HepG2 (cell line): ENCODE measurements around the gene PHIP. TPM values are rescaled to one million over a fixed set of nuclear protein-coding genes. Genes with fewer than 3 reads are reported as not detected.

Experiments used
- ARNT ChIP-seq: fragments of 450-650 bp; IDR thresholded peaks from 2 replicates; pipeline ENCODE4 v1.6.1; 2017
- ARNT2 ChIP-seq: sonication (generic); formaldehyde crosslinking; IDR thresholded peaks from 2 replicates; pipeline ENCODE4 v1.8.0; 2022; ENCODE audit warnings: mild to moderate bottlenecking, low read depth, missing genetic modification reagents, moderate library complexity
- HNRNPLL ChIP-seq: fragments of 200-400 bp; formaldehyde crosslinking; IDR thresholded peaks from 2 replicates; pipeline ENCODE4 v1.6.1; 2017; ENCODE audit warnings: mild to moderate bottlenecking, low read depth, low read length; ENCODE audit not compliant: poor library complexity, severe bottlenecking
- KDM2A ChIP-seq: sonication (generic); formaldehyde crosslinking; IDR thresholded peaks from 2 replicates; pipeline ENCODE4 v1.4.0; 2020; ENCODE audit warnings: low read depth, missing genetic modification reagents, borderline replicate concordance
- KLF12 ChIP-seq: sonication (generic); formaldehyde crosslinking; IDR thresholded peaks from 2 replicates; pipeline ENCODE4 v1.4.0; 2020; ENCODE audit warnings: missing genetic modification reagents, borderline replicate concordance
- KLF13 ChIP-seq: sonication (generic); formaldehyde crosslinking; IDR thresholded peaks from 2 replicates; pipeline ENCODE4 v1.4.0; 2020; ENCODE audit warnings: mild to moderate bottlenecking, missing genetic modification reagents
- MTA3 ChIP-seq: sonication (generic); formaldehyde crosslinking; IDR thresholded peaks from 2 replicates; pipeline ENCODE4 v1.4.0; 2020; ENCODE audit warnings: missing genetic modification reagents
- PHF20 ChIP-seq: sonication (generic); formaldehyde crosslinking; IDR thresholded peaks from 2 replicates; pipeline ENCODE4 v1.5.0; 2020; ENCODE audit warnings: mild to moderate bottlenecking, missing genetic modification reagents
- POLR2AphosphoS5 ChIP-seq: IDR thresholded peaks from 2 replicates; pipeline ENCODE4 v1.6.1; 2012; ENCODE audit warnings: low read depth, low read length
- RFX3 ChIP-seq: IDR thresholded peaks from 2 replicates; pipeline ENCODE4 v1.6.1; 2016; ENCODE audit warnings: missing biosample characterization, missing genetic modification reagents
- RFXANK ChIP-seq: IDR thresholded peaks from 2 replicates; pipeline ENCODE4 v1.6.1; 2016
- STAG1 ChIP-seq: sonication (generic); formaldehyde crosslinking; IDR thresholded peaks from 2 replicates; pipeline ENCODE4 v1.4.0; 2020; ENCODE audit warnings: missing genetic modification reagents
- ZBTB20 ChIP-seq: sonication (generic); formaldehyde crosslinking; IDR thresholded peaks from 2 replicates; pipeline ENCODE4 v1.8.1; 2023; ENCODE audit warnings: missing genetic modification reagents, low read depth, mild to moderate bottlenecking, borderline replicate concordance
- ZBTB25 ChIP-seq: IDR thresholded peaks from 2 replicates; pipeline ENCODE4 v1.6.1; 2018; ENCODE audit warnings: missing genetic modification reagents
- ZBTB7A ChIP-seq: sonication (generic); formaldehyde crosslinking; IDR thresholded peaks from 2 replicates; pipeline ENCODE4 v1.8.0; 2022; ENCODE audit warnings: mild to moderate bottlenecking, missing genetic modification reagents
- ZNF143 ChIP-seq: sonication (generic); formaldehyde crosslinking; IDR thresholded peaks from 2 replicates; pipeline ENCODE4 v1.4.0; 2020; ENCODE audit warnings: missing genetic modification reagents
- ZNF235 ChIP-seq: sonication (generic); formaldehyde crosslinking; IDR thresholded peaks from 2 replicates; pipeline ENCODE4 v1.8.1; 2023; ENCODE audit warnings: mild to moderate bottlenecking, missing genetic modification reagents, borderline replicate concordance
- ZNF264 ChIP-seq: sonication (generic); formaldehyde crosslinking; IDR thresholded peaks from 2 replicates; pipeline ENCODE4 v1.4.0; 2020; ENCODE audit warnings: missing genetic modification reagents
- ZNF335 ChIP-seq: sonication (generic); formaldehyde crosslinking; IDR thresholded peaks from 2 replicates; pipeline ENCODE4 v1.4.0; 2020; ENCODE audit warnings: missing genetic modification reagents
- ZNF354B ChIP-seq: sonication (generic); formaldehyde crosslinking; IDR thresholded peaks from 2 replicates; pipeline ENCODE4 v1.8.0; 2022; ENCODE audit warnings: mild to moderate bottlenecking, missing genetic modification reagents
- ZNF484 ChIP-seq: sonication (generic); formaldehyde crosslinking; IDR thresholded peaks from 2 replicates; pipeline ENCODE4 v1.5.1; 2020; ENCODE audit warnings: mild to moderate bottlenecking, low read depth, missing genetic modification reagents, borderline replicate concordance
- ZNF530 ChIP-seq: sonication (generic); formaldehyde crosslinking; IDR thresholded peaks from 2 replicates; pipeline ENCODE4 v1.5.0; 2020; ENCODE audit warnings: low read depth, mild to moderate bottlenecking, missing genetic modification reagents
- ZNF616 ChIP-seq: sonication (generic); formaldehyde crosslinking; IDR thresholded peaks from 2 replicates; pipeline ENCODE4 v1.5.0; 2020; ENCODE audit warnings: low read depth, mild to moderate bottlenecking, missing genetic modification reagents
- ZNF841 ChIP-seq: sonication (generic); formaldehyde crosslinking; IDR thresholded peaks from 2 replicates; pipeline ENCODE4 v1.8.1; 2023; ENCODE audit warnings: missing genetic modification reagents, borderline replicate concordance
- ZSCAN25 ChIP-seq: sonication (generic); formaldehyde crosslinking; IDR thresholded peaks from 2 replicates; pipeline ENCODE4 v1.8.0; 2022; ENCODE audit warnings: mild to moderate bottlenecking, missing genetic modification reagents
- polyA plus RNA-seq, 8 experiments: library from polyadenylated mRNA; depleted of rRNA in 3 of 8; stranded (reverse) in 7 of 8; unstranded in 1 of 8; fragments of >200 nt; fragmentation: Illumina TruSeq in 4 of 8; extraction: Trizol in 4 of 8; gene quantifications; 2 replicates each; pipeline versions ENCODE4 v1.2.1 to v1.2.3, GENCODE V29; 2011 to 2016; ENCODE audit warnings: low read depth in 4 of 8, missing spikeins in 1 of 8, mixed read lengths in 1 of 8; ENCODE audit not compliant: insufficient read depth in 1 of 8
- total RNA-seq, 5 experiments: library from RNA; depleted of rRNA; stranded (reverse); fragments of >200 nt; fragmentation: Illumina TruSeq; extraction: Trizol; gene quantifications; 2 replicates each; pipeline ENCODE4 v1.2.3, GENCODE V29; 2016; ENCODE audit warnings: low read depth in 1 of 5
- TF ChIP-seq, protein P1 (sequence below): sonication (generic); formaldehyde crosslinking; IDR thresholded peaks from 2 replicates; pipeline ENCODE4 v1.4.0; 2020; ENCODE audit warnings: missing genetic modification reagents, low read depth, mild to moderate bottlenecking, borderline replicate concordance
- TF ChIP-seq, protein P2 (sequence below): sonication (generic); formaldehyde crosslinking; IDR thresholded peaks from 2 replicates; pipeline ENCODE4 v1.8.0; 2022; ENCODE audit warnings: mild to moderate bottlenecking, missing genetic modification reagents, borderline replicate concordance

The PHIP gene
- total and polyA plus RNA-seq, 2 of the 13 experiments (the other 11 are each of a cell fraction or from before 2014, with no cell fraction given) = 6.5 to 23.5 TPM

GRCh38 chr6:79076782-79077641 lies 1.0 kb downstream of the PHIP start (continued):
- TF ChIP-seq, protein P1, sequence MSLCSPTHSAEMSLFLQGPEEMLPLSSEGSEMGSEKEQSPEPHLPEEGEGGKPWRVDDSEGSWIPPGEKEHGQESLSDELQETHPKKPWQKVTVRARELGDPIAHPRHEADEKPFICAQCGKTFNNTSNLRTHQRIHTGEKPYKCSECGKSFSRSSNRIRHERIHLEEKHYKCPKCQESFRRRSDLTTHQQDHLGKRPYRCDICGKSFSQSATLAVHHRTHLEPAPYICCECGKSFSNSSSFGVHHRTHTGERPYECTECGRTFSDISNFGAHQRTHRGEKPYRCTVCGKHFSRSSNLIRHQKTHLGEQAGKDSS (CRISPR knock-in tag) = no peak
- no peak for TF ChIP-seq ZNF143 (CRISPR knock-in tag)
- TF ChIP-seq ZSCAN25 = no peak; the same call in 1 of the 2 replicates
- peak; percentile 35 for TF ChIP-seq POLR2AphosphoS5
- peak; percentile 59 for TF ChIP-seq HNRNPLL
- no peak; the same call in 1 of the 2 replicates for TF ChIP-seq ZBTB20 (CRISPR knock-in tag)
- TF ChIP-seq MTA3 (CRISPR knock-in tag) = no peak
- no peak for TF ChIP-seq ARNT
- TF ChIP-seq ZNF354B = no peak
- no peak for TF ChIP-seq RFX3 (CRISPR knock-in tag)
- no peak for TF ChIP-seq PHF20 (CRISPR knock-in tag)
- TF ChIP-seq KLF12 (CRISPR knock-in tag) = no peak
- no peak for TF ChIP-seq RFXANK (CRISPR knock-in tag)
- TF ChIP-seq, protein P2, sequence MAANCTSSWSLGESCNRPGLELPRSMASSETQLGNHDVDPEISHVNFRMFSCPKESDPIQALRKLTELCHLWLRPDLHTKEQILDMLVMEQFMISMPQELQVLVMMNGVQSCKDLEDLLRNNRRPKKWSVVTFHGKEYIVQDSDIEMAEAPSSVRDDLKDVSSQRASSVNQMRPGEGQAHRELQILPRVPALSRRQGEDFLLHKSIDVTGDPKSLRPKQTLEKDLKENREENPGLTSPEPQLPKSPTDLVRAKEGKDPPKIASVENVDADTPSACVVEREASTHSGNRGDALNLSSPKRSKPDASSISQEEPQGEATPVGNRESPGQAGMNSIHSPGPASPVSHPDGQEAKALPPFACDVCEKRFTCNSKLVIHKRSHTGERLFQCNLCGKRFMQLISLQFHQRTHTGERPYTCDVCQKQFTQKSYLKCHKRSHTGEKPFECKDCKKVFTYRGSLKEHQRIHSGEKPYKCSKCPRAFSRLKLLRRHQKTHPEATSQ = no peak
- no peak for TF ChIP-seq ZNF235
- TF ChIP-seq ZBTB7A (CRISPR knock-in tag) = no peak
- no peak for TF ChIP-seq ZBTB25 (CRISPR knock-in tag)
- TF ChIP-seq ZNF484 = no peak
- TF ChIP-seq KDM2A (CRISPR knock-in tag) = peak; percentile 47; the same call in 1 of the 2 replicates
- no peak for TF ChIP-seq ZNF530 (CRISPR knock-in tag)
- no peak for TF ChIP-seq ZNF264
- no peak for TF ChIP-seq ZNF335 (CRISPR knock-in tag)
- no peak for TF ChIP-seq KLF13
- TF ChIP-seq ARNT2 = peak; percentile 38; the same call in 1 of the 2 replicates
- TF ChIP-seq STAG1 (CRISPR knock-in tag) = no peak
- 0 out of 2 replicates have a peak, but pooled peaks have one; percentile 28 for TF ChIP-seq ZNF616 (CRISPR knock-in tag)
- TF ChIP-seq ZNF841 = no peak
